Midbrain (tissue), 1 donor: ENCODE measurements around the gene YOD1.

Source experiments
- DNase-seq: peaks from one replicate; lab custom pipeline; 2025; lab: John Stamatoyannopoulos, UW

The YOD1 gene

GRCh38 chr1:207025146-207025880, 25.7 kb downstream of the YOD1 start:
- no peak for DNase-seq

GRCh38 chr1:207024202-207025145, 26.5 kb downstream of the YOD1 start:
- no peak for DNase-seq

- no peak for DNase-seq
Measured at GRCh38 chr1:207022996-207023679, 27.9 kb downstream of the YOD1 start.

GRCh38 chr1:207021876-207022596, 29.0 kb downstream of the YOD1 start:
- DNase-seq: no peak

GRCh38 chr1:207021139-207021861, 29.7 kb downstream of the YOD1 start:
- peak; percentile 22 for DNase-seq

- DNase-seq: no peak
Measured at GRCh38 chr1:207020709-207021107, 30.3 kb downstream of the YOD1 start.

- DNase-seq: no peak
Measured at GRCh38 chr1:207020065-207020708, 30.8 kb downstream of the YOD1 start.

GRCh38 chr1:207019661-207020060, 31.3 kb downstream of the YOD1 start:
- DNase-seq: no peak

- DNase-seq: no peak
Measured at GRCh38 chr1:207019161-207019560, 31.8 kb downstream of the YOD1 start.

- DNase-seq: no peak
Measured at GRCh38 chr1:207018707-207019106, 32.3 kb downstream of the YOD1 start.

GRCh38 chr1:207017615-207018559, 33.1 kb downstream of the YOD1 start:
- no peak for DNase-seq

- no peak for DNase-seq
Measured at GRCh38 chr1:207015791-207016190, 35.2 kb downstream of the YOD1 start.

GRCh38 chr1:207014728-207015127, 36.3 kb downstream of the YOD1 start:
- no peak for DNase-seq

- no peak for DNase-seq
Measured at GRCh38 chr1:207013321-207014085, 37.5 kb downstream of the YOD1 start.

- DNase-seq: no peak
Measured at GRCh38 chr1:207010726-207011125, 40.3 kb downstream of the YOD1 start.

GRCh38 chr1:207009945-207010344, 41.1 kb downstream of the YOD1 start:
- no peak for DNase-seq

GRCh38 chr1:207009182-207009850, 41.7 kb downstream of the YOD1 start:
- no peak for DNase-seq
